T-helper 2 cell treated with Interferon-gamma antibody and Interleukin-4, amounts not matched to agents 5 μg/mL and 100 μg/mL, for 36 hours (primary cell): Measurements from ENCODE around the gene MYO15B.

Source experiments
- DNase-seq: peaks from one replicate; pipeline ENCODE4 v3.0.0; 2021; ENCODE audit warnings: low spot score
- H3K27ac Mint-ChIP-seq: one replicate; pipeline ENCODE4 v1.8.0; 2021; ENCODE audit warnings: mild to moderate bottlenecking, mixed read lengths
- H3K27me3 Mint-ChIP-seq: one replicate; pipeline ENCODE4 v1.8.0; 2021; ENCODE audit warnings: low read depth, mixed read lengths
- H3K36me3 Mint-ChIP-seq: one replicate; pipeline ENCODE4 v1.8.0; 2021; ENCODE audit warnings: low read depth, mixed read lengths
- H3K4me1 Mint-ChIP-seq: one replicate; pipeline ENCODE4 v1.8.0; 2021; ENCODE audit warnings: low read depth, mixed read lengths
- H3K4me3 Mint-ChIP-seq: one replicate; pipeline ENCODE4 v1.8.0; 2022; ENCODE audit warnings: mild to moderate bottlenecking, moderate library complexity, mixed read lengths
- H3K9me3 Mint-ChIP-seq: one replicate; pipeline ENCODE4 v1.8.0; 2021; ENCODE audit warnings: mixed read lengths

The MYO15B gene

DNA sequence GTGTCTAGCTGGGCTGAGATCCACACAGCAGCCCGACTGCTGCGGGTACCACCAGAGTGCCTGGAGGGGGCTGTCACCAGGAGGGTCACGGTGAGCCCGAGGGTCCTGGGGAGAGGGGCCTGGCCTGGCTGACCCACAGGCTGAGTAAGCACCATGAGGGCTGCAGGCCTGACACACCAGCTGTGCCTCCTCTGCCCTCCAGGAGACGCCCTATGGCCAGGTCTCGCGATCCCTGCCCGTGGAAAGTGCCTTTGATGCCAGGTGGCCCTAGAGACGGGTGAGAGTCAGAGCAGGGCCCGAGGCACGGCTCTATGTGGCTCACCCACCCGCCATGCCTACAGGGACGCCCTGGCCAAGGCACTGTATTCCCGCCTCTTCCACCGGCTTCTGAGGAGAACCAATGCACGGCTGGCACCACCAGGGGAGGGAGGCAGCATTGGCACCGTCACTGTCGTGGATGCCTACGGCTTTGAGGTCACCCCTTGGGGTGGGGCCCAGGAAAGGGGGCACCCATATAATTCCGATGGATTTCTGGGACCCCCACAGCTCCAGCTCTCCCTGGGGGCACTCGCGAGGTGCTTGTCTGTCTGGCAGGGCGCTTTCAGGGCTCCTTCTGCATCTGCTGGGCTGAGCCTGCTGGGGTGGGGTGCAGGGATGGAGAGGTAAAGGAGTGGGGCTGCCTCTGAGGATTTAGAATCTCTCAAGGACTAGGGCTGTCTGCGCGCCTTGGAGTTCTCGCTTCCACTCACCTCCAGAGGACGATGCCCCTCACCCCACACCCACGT lies 7.1 kb downstream of the MYO15B start:
- Mint-ChIP-seq H3K4me3 (no peak overlapping the region), H3K36me3 (no peaks in the 10 kb centered on the region), H3K4me1 (peaks cover 3% of the 10 kb centered on the region), H3K27me3 (no peaks in the 10 kb centered on the region), H3K27ac (no peak overlapping the region), H3K9me3 (no peaks in the 10 kb centered on the region)
- no peak for DNase-seq

DNA sequence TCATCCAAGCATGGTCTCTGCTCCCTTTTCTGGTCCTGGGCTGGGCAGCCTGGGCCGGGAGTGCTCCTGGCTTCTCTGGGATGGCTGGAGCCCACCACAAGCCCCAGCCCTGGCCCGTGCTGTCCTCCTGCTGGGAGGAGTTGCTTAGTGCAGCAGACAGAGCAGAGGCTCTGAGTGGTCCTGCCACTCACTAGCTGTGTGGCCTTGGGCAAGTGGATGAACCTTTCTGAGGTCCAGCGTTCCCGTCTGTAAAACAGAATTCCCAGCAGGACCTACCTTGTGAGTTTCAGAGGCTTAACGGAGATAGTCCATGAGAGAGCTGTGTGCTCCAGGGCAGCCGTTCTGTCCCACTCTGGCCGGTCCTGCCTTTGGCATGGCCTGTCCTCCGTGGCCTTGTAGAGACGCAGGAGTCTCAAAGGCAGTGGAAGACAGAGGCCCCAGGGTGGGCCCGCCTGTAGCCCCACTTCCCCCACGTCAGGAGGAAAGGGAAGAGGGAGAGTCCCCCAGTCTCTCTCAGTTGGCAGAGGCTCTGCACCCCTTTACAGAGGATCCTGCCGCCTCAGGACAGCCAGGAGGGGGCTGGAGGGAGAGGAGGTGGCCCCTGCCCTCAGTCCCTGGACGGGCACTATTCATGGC lies 7.8 kb downstream of the MYO15B start:
- Mint-ChIP-seq H3K9me3 (no peaks in the 10 kb centered on the region), H3K27me3 (no peaks in the 10 kb centered on the region), H3K27ac (no peak overlapping the region), H3K36me3 (no peaks in the 10 kb centered on the region), H3K4me1 (peaks cover 3% of the 10 kb centered on the region), H3K4me3 (no peak overlapping the region)
- no peak for DNase-seq

DNA sequence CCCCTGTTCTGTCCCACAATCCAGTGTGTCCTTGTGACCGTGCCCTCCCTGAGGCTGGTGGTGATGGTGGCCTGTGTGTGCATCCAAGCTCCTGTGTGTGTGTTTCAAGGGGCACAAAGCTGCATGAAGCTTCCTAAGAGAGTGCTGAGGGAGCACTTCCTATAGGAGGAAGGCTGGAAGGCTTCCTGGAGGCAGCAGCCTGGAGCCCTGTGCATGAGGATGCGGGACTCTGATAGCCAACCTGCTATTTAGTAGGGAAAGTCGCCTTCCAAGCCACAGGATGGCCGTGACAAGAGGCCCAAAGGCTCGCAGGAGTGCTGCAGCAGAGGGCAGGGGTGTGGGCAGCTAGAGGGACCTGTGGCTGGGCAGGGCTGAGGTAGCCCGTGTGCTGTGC lies 8.3 kb downstream of the MYO15B start:
- H3K27me3 Mint-ChIP-seq = no peaks in the 10 kb centered on the region
- no peak for DNase-seq
- H3K27ac Mint-ChIP-seq = no peak overlapping the region
- H3K36me3 Mint-ChIP-seq = no peaks in the 10 kb centered on the region
- no peaks in the 10 kb centered on the region for H3K9me3 Mint-ChIP-seq
- H3K4me1 Mint-ChIP-seq = peaks cover 2% of the 10 kb centered on the region
- H3K4me3 Mint-ChIP-seq = no peak overlapping the region

DNA sequence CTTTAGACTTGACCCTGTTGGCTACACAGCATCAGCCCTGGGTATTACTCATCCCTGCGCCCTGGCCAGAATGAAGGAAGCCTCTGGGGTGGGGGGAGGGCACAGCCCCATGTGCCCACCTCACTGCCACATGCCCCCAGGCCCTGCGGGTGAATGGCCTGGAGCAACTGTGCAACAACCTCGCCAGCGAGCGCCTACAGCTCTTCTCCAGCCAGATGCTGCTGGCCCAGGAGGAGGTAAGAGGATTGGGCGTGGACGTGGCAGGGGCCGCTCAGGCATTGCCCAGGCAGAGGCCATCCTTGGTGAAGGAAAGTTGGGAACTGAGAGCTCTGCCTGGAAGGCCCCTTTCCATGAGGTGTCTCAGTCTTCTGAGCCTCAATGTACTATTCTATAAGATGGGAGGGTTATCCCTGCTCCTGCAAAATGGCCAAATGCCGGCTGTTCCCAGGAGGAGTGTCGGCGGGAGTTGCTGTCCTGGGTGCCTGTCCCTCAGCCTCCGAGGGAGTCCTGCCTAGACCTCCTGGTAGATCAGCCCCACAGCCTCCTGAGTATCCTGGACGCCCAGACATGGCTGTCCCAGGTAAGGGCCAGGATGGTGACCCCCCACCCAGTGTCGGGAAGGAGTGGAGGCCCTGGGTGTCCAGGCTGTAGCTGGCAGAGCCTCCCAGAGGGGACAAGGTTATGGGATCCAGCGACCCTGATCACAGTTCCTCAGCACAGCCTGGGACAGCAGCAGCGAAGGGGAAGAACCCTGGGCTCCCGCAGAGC lies 8.9 kb downstream of the MYO15B start:
- no peak for DNase-seq
- Mint-ChIP-seq H3K36me3 (no peaks in the 10 kb centered on the region), H3K9me3 (no peaks in the 10 kb centered on the region), H3K4me3 (no peak overlapping the region), H3K27ac (no peak overlapping the region), H3K4me1 (no peaks in the 10 kb centered on the region), H3K27me3 (no peaks in the 10 kb centered on the region)

DNA sequence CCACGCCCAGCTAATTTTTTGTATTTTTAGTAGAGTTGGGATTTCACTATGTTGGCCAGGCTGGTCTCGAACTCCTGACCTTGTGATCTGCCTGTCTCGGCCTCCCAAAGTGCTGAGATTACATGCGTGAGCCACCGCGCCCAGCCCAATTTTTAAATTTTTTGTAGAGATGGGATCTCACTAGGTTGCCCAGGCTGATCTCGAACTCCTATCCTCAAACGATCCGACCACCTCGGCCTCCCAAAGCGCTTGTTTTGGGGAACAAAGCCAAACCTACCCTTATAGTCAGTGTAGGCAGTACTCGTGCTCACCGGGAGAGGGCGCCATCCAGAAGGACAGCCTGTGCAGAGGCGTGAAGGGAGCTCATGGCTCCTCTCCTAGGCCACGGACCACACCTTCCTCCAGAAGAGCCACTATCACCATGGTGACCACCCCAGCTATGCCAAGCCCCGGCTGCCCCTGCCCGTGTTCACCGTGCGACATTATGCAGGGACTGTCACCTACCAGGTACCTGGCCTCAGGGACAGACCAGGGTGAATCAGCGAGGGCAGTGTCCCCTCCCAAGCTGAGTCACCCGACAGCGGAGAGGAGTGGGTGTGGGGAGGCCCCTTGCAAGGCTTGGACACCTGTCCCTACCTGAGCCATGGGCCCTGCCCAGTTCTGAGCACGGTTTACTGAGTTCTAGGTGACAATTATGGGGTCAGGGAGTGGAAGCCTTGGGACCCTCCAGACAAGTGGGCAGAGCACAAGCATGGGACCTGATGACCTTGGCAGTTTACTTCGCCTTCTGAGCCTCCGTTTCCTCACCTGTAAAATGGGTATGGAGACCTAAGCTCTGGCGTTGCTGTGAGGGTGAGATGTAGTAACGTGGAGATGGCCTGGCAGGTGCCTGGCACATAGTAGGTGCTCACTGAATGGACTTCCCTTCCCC lies 13.7 kb downstream of the MYO15B start:
- no peaks in the 10 kb centered on the region for H3K27me3 Mint-ChIP-seq
- H3K36me3 Mint-ChIP-seq = no peaks in the 10 kb centered on the region
- no peak overlapping the region for H3K4me3 Mint-ChIP-seq
- no peaks in the 10 kb centered on the region for H3K4me1 Mint-ChIP-seq
- H3K9me3 Mint-ChIP-seq = no peaks in the 10 kb centered on the region
- DNase-seq = peak; percentile 39
- no peak overlapping the region for H3K27ac Mint-ChIP-seq

DNA sequence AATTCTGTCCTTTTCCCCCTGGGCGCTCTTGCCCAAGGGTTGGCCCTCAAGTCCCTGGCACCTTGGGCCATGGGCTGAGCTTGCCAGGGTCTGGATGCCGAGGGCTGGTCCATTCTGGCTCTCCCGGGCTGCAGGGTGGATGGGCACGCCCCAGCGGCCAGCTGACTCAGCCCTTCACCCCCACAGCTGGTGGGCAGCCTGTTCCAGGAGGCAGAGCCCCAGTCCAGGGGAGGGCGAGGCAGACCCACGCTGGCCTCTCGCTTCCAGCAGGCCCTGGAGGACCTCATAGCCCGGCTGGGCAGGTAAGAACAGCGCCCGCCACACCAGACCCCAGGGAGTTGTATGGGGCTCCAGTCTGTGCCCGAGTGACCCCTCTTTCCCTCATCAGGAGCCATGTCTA lies 15.0 kb downstream of the MYO15B start:
- DNase-seq = no peak
- no peak overlapping the region for H3K4me3 Mint-ChIP-seq
- H3K4me1 Mint-ChIP-seq = no peaks in the 10 kb centered on the region
- H3K27ac Mint-ChIP-seq = no peak overlapping the region
- H3K36me3 Mint-ChIP-seq = no peaks in the 10 kb centered on the region
- no peaks in the 10 kb centered on the region for H3K9me3 Mint-ChIP-seq
- no peaks in the 10 kb centered on the region for H3K27me3 Mint-ChIP-seq

DNA sequence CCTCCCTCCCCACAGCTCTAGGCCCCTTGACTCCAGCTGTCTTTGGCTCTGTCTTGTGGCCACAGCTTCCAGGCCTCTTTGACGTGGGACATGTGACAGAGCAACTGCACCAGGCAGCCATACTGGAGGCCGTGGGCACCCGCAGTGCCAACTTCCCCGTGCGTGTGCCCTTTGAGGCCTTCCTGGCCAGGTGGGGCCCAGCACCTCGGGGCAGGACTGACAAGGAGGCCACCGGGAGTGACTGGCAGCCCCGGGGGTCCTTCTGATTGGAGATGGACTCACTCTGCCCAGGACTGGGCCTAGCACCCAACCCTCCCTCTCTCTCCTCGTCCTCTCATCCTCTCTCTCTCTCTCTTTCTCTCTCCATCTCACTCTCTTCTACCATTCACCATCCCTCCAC lies 15.5 kb downstream of the MYO15B start:
- Mint-ChIP-seq H3K36me3 (no peaks in the 10 kb centered on the region), H3K4me1 (no peaks in the 10 kb centered on the region), H3K27ac (no peak overlapping the region), H3K4me3 (no peak overlapping the region), H3K27me3 (no peaks in the 10 kb centered on the region), H3K9me3 (no peaks in the 10 kb centered on the region)
- DNase-seq = no peak

DNA sequence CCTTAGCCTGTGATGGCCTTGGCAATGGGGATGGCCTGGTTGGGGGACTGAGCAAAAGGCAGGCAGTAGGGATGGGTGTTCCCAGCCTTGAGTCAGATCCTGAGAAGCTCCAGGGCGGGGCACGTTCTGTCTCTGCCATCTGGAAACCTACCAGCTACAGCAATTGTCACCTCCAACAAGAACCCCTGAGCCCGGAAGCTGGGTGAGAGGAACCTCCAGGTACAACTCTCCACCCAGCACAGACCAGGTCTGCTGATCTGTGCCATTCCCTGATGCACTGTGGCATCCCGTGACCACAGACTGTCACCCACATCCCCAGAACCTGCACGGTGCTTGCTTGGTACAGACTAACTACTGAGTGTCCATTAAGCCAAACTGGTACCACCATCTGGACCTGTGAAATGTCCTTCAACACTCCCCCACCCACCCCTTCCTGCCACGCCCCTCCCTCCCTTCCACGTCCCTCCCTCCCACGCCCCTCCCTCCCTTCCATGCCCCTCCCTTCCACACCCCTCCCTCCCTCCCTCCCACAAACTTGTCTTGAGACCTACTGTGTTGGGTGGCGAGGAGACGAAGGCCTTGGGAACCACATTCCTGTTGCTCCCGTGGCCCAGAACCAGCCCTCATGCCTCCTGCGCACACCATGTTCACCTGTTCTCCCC lies 16.6 kb downstream of the MYO15B start:
- Mint-ChIP-seq H3K4me1 (no peaks in the 10 kb centered on the region), H3K27ac (no peak overlapping the region), H3K36me3 (no peaks in the 10 kb centered on the region), H3K9me3 (no peaks in the 10 kb centered on the region), H3K4me3 (no peak overlapping the region), H3K27me3 (no peaks in the 10 kb centered on the region)
- DNase-seq = no peak

DNA sequence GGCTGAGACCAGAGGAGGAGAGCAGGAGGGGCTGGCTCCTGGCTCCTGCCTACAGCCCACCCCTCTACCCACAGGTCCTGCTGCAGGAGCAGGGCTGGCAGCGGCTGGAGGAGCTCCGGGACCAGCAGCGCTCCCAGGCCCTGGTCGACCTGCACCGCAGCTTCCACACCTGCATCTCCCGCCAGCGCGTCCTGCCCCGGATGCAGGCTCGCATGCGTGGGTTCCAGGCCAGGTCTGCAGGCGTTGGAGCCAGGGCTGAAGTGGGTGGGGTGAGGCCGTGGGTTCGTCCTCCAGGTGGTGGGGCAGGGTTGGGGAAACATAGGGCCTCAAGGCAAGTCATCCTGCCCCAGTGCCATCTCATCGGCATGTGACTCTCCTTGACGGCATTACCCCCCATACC lies 18.2 kb downstream of the MYO15B start:
- Mint-ChIP-seq H3K9me3 (no peaks in the 10 kb centered on the region), H3K27ac (no peak overlapping the region), H3K4me3 (no peak overlapping the region), H3K27me3 (no peaks in the 10 kb centered on the region), H3K4me1 (no peaks in the 10 kb centered on the region), H3K36me3 (no peaks in the 10 kb centered on the region)
- DNase-seq = no peak

DNA sequence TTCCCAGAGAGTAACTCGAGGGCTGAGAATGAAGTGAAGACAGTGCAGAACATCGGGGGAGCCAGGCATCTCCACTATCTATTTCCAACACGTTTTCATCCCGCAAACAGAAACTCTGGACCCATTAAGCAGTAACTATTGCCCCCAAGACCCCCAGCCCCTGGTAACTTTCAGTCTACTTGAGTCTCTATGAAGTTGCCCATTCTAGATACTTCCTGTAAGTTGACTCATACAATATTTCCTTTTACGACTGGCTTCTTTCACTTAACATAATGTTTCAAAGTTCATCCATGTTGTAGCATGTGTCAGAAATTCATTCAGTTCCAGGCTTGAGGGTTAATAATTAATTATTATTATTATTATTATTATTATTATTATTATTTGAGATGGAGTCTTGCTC lies 19.5 kb downstream of the MYO15B start:
- H3K9me3 Mint-ChIP-seq = no peaks in the 10 kb centered on the region
- H3K4me3 Mint-ChIP-seq = no peak overlapping the region
- no peak overlapping the region for H3K27ac Mint-ChIP-seq
- no peak for DNase-seq
- no peaks in the 10 kb centered on the region for H3K4me1 Mint-ChIP-seq
- H3K27me3 Mint-ChIP-seq = no peaks in the 10 kb centered on the region
- no peaks in the 10 kb centered on the region for H3K36me3 Mint-ChIP-seq

DNA sequence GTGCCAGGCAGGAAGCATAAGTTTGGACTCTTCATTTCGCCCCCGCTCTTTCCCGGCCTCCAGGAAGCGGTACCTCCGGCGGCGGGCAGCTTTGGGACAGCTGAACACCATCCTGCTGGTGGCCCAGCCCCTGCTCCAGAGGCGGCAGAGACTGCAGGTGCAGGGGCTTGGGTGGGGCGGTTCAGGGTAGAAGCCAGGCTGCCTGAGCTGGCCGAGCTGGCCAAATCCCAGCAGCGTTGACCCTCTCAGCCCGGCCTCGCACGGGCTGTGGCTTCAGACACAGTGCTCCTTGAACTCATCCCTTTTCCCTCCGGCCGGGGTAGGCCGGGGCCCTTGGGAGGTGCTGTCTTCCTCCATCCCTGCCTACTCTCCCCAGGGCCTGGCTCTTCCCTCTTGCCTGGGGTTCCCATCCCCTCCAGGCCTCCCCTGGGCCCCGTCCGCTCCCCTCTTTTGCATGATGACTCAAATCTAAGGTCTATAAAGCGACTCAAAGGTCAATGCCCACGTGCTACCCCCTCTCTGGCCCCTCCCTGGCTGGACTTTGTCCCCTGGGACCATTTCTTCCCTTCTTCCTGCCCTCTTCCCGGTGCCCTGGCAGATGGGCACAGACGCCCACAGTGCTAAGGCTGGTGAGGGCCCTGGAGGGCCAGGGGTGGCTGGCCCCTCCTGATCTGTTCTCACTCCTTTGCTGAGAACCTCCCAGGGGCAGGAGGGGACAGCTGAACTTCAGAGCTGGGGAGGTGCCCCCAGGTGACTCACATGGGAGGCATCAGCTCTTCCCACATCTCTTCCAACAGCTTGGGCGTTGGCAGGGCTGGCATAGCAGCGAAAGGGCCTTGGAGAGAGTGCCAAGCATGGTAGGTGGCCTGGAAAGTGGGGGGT lies 22.7 kb downstream of the MYO15B start:
- Mint-ChIP-seq H3K4me1 (no peaks in the 10 kb centered on the region), H3K9me3 (no peaks in the 10 kb centered on the region), H3K36me3 (no peaks in the 10 kb centered on the region), H3K27ac (no peak overlapping the region), H3K27me3 (no peaks in the 10 kb centered on the region), H3K4me3 (no peak overlapping the region)
- DNase-seq = no peak

DNA sequence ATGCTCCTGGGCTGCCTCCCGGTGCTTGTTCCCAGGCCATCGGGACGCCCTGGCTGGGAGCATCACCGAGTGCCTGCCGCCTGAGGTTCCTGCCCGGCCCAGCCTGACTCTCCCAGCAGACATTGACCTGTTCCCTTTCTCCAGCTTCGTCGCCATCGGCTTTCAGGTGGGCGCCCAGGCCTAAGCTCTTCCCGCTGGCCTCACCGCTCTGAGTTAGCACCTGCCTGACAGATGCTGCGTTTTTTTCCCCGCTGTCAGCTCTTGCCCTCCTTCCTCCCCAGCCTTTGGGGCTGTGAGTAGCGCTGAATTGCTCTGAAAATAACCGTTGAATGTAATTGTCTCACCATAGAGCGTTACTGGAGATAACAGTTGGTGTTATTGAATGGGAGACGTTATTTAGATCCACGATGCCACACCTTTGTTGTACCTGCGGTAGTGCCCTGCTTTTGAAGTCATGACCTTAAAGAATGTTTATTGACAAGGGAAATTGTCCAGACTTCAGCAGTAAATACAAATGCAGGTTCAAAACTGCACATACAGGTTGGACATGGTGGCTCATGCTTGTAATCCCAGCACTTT lies 24.3 kb downstream of the MYO15B start:
- no peak overlapping the region for H3K27ac Mint-ChIP-seq

More for the DNA sequence above, 24.3 kb downstream of the MYO15B start:
- H3K36me3 Mint-ChIP-seq = no peaks in the 10 kb centered on the region
- no peak overlapping the region for H3K4me3 Mint-ChIP-seq
- no peaks in the 10 kb centered on the region for H3K4me1 Mint-ChIP-seq
- H3K27me3 Mint-ChIP-seq = no peaks in the 10 kb centered on the region
- H3K9me3 Mint-ChIP-seq = no peaks in the 10 kb centered on the region
- no peak for DNase-seq
